Dendritic cell treated with granulocyte-macrophage colony-stimulating factor and Interleukin-4, amounts not matched to agents 40 ng/mL and 50 ng/mL, for 4 days (primary cell): Measurements from ENCODE around the gene DNAH14.

Experiments used
- H3K27ac Mint-ChIP-seq: one replicate; pipeline ENCODE4 v1.8.0; 2022; ENCODE audit warnings: mild to moderate bottlenecking, mixed read lengths
- H3K27me3 Mint-ChIP-seq: one replicate; pipeline ENCODE4 v1.8.0; 2022; ENCODE audit warnings: mild to moderate bottlenecking, mixed read lengths
- H3K36me3 Mint-ChIP-seq: one replicate; pipeline ENCODE4 v1.8.0; 2022; ENCODE audit warnings: low read depth, mixed read lengths
- H3K4me1 Mint-ChIP-seq: one replicate; pipeline ENCODE4 v1.8.0; 2022; ENCODE audit warnings: low read depth, mixed read lengths
- H3K4me3 Mint-ChIP-seq: one replicate; pipeline ENCODE4 v1.8.0; 2022; ENCODE audit warnings: mild to moderate bottlenecking, moderate library complexity, mixed read lengths
- H3K9me3 Mint-ChIP-seq: one replicate; pipeline ENCODE4 v1.8.0; 2022; ENCODE audit warnings: mixed read lengths
- intact Hi-C: fragments of 100-400 bp; cut with micrococcal nuclease; formaldehyde crosslinking; loops from one replicate; pipeline ENCODE4 v1.15.0; 2022

The DNAH14 gene

DNA sequence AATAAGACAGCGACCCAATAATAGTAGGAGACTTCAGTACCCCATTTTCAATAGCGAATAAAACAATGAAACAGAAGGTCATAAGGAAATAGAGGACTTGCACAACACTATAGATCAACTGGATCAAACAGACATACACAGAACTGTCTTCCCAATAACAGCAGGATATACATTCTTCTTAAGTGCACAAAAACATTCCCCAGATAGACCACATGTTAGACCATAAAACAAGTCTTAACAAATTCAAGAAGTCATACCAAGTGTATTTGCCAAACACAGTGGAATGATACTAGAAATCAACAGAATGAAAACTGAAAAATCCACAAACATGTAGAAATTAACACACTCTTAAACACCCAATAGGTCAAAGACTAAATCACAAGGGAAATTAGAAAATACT is 420.4 kb downstream of the DNAH14 start:
- Mint-ChIP-seq H3K27ac (no peak overlapping the region), H3K4me1 (peaks cover 6% of the 10 kb centered on the region), H3K27me3 (no peaks in the 10 kb centered on the region), H3K9me3 (no peaks in the 10 kb centered on the region), H3K4me3 (no peak overlapping the region), H3K36me3 (no peaks in the 10 kb centered on the region)
- intact Hi-C loops = no loop called here

DNA sequence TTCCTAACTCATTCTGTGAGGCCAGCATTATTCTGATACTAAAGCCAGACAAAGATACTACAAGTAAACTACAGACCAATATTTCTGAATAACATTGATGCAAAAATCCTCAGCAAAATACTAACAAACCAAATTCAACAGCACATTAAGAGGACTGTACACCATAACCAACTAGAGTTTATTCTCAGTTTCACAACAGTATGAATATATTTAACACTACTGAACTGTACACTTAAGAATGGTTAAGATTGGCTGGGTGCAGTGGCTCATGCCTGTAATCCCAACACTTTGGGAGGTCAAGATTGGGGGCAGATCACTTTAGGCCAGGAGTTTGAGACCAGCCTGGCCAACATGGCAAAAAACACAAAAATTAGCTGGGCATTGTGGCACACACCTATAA is 421.4 kb downstream of the DNAH14 start:
- Mint-ChIP-seq H3K9me3 (no peaks in the 10 kb centered on the region), H3K36me3 (no peaks in the 10 kb centered on the region), H3K4me1 (peaks cover 6% of the 10 kb centered on the region), H3K4me3 (no peak overlapping the region), H3K27me3 (no peaks in the 10 kb centered on the region), H3K27ac (no peak overlapping the region)
- intact Hi-C loops = no loop called here

GRCh38 chr1:225354906-225355305 is 425.4 kb downstream of the DNAH14 start:
- Mint-ChIP-seq H3K4me3 (no peak overlapping the region), H3K27ac (no peak overlapping the region), H3K27me3 (no peaks in the 10 kb centered on the region), H3K36me3 (no peaks in the 10 kb centered on the region), H3K9me3 (no peaks in the 10 kb centered on the region), H3K4me1 (peaks cover 6% of the 10 kb centered on the region)
- intact Hi-C loops = no loop called here

DNA sequence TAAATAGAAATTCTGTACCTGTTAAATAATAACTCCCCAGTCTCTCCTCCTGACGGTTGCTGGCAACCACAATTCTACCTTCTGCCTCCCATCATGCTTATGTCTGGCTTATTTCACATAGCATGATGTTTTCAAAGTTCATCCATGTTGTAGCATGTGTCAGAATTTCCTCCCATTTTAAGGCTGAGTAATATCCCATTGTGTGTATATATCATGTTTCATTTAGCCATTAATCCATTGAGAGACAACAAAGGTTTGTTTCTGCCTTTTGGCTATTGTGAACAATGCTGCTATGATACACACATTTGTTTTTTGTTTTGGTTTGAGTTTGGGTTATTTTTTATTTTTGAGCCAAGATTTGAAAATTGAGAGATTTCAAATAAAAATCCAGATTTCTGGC is 426.4 kb downstream of the DNAH14 start:
- Mint-ChIP-seq H3K27ac (no peak overlapping the region), H3K36me3 (no peaks in the 10 kb centered on the region), H3K9me3 (no peaks in the 10 kb centered on the region), H3K4me3 (no peak overlapping the region), H3K4me1 (peaks cover 6% of the 10 kb centered on the region), H3K27me3 (no peaks in the 10 kb centered on the region)
- intact Hi-C loops = no loop called here

DNA sequence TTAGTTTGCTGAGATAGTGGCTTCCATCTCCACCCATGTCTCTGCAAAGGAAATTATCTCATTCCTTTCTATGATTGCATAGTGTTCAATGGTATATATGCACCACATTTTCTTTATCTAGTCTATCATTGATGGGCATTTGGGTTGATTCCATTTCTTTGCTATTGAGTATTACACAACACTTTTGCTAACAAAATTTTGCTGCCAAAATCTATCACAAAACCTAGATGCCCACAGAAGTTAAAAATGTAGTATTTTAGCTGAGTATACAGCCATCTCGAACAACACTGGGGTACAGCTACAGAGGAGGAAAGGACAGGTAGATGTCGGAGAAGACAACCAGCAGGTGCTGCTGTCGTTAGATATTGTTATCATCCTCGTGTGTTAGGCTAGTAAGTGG is 430.6 kb downstream of the DNAH14 start:
- no peaks in the 10 kb centered on the region for H3K36me3 Mint-ChIP-seq
- H3K27me3 Mint-ChIP-seq = no peaks in the 10 kb centered on the region
- no peaks in the 10 kb centered on the region for H3K9me3 Mint-ChIP-seq
- no peaks in the 10 kb centered on the region for H3K4me1 Mint-ChIP-seq
- H3K27ac Mint-ChIP-seq = no peak overlapping the region
- H3K4me3 Mint-ChIP-seq = no peak overlapping the region
- intact Hi-C loops = no loop called here

DNA sequence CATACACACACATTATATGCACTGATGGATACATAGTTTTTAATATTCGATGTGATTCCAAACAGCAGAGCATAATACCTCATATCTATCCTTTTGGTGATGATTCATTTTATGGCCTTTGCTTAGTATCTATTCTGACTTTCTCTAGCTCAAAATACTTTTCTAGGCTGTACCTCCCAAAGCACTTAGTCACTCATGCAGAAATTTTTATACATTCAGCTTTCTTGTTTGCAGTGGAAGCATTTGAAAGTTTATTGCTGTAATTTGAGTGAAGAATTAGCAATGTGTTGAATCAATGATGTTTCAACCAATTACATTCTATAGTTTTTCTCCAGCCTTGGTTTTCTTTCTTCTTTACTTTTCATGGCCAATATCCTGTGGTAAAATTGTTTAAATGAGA is 431.7 kb downstream of the DNAH14 start:
- intact Hi-C loops = no loop called here
- no peaks in the 10 kb centered on the region for H3K4me1 Mint-ChIP-seq

GRCh38 chr1:225362805-225363204 is 433.3 kb downstream of the DNAH14 start:
- no peak overlapping the region for H3K4me3 Mint-ChIP-seq
- no peak overlapping the region for H3K27ac Mint-ChIP-seq
- no peaks in the 10 kb centered on the region for H3K4me1 Mint-ChIP-seq
- intact Hi-C loops = no loop called here
- no peaks in the 10 kb centered on the region for H3K9me3 Mint-ChIP-seq
- no peaks in the 10 kb centered on the region for H3K27me3 Mint-ChIP-seq
- H3K36me3 Mint-ChIP-seq = no peaks in the 10 kb centered on the region

More for the DNA sequence above, 431.7 kb downstream of the DNAH14 start:
- Mint-ChIP-seq H3K36me3 (no peaks in the 10 kb centered on the region), H3K4me3 (no peak overlapping the region), H3K27me3 (no peaks in the 10 kb centered on the region), H3K9me3 (no peaks in the 10 kb centered on the region), H3K27ac (no peak overlapping the region)

DNA sequence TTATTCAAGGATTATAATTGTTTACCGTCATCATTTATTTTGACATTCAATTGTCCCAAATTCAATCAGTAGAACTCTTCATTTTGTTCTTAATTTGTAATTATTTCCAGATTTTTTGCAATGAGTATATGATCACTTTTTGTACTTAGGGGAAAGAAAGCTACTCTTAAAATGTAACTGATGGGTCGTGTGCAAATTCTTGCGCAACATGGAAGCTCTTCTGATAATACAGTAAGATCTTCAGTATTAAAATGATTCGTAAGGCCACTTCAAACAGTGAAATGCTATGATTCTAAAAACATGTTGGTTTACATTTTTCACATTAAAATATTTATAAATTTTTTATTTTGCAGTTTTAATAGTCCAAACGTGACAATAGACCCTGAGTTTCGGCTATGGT is 435.0 kb downstream of the DNAH14 start:
- H3K27me3 Mint-ChIP-seq = no peaks in the 10 kb centered on the region
- intact Hi-C loops = no loop called here
- no peak overlapping the region for H3K4me3 Mint-ChIP-seq
- no peaks in the 10 kb centered on the region for H3K9me3 Mint-ChIP-seq
- no peaks in the 10 kb centered on the region for H3K36me3 Mint-ChIP-seq
- H3K4me1 Mint-ChIP-seq = no peaks in the 10 kb centered on the region
- H3K27ac Mint-ChIP-seq = no peak overlapping the region

- intact Hi-C loops = no loop called here
- Mint-ChIP-seq H3K36me3 (no peaks in the 10 kb centered on the region), H3K4me3 (no peak overlapping the region), H3K27me3 (no peaks in the 10 kb centered on the region), H3K27ac (no peak overlapping the region), H3K4me1 (no peaks in the 10 kb centered on the region), H3K9me3 (no peaks in the 10 kb centered on the region)
These were observed 436.5 kb downstream of the DNAH14 start for GRCh38 chr1:225366018-225366417.

GRCh38 chr1:225366552-225366951 is 437.1 kb downstream of the DNAH14 start:
- H3K36me3 Mint-ChIP-seq = no peaks in the 10 kb centered on the region
- H3K4me3 Mint-ChIP-seq = no peak overlapping the region
- H3K27me3 Mint-ChIP-seq = no peaks in the 10 kb centered on the region
- H3K27ac Mint-ChIP-seq = no peak overlapping the region
- no peaks in the 10 kb centered on the region for H3K9me3 Mint-ChIP-seq
- H3K4me1 Mint-ChIP-seq = no peaks in the 10 kb centered on the region
- intact Hi-C loops = no loop called here

- H3K27ac Mint-ChIP-seq = no peak overlapping the region
- H3K4me3 Mint-ChIP-seq = no peak overlapping the region
- H3K9me3 Mint-ChIP-seq = no peaks in the 10 kb centered on the region
- intact Hi-C loops = no loop called here
- H3K27me3 Mint-ChIP-seq = no peaks in the 10 kb centered on the region
- no peaks in the 10 kb centered on the region for H3K36me3 Mint-ChIP-seq
- H3K4me1 Mint-ChIP-seq = no peaks in the 10 kb centered on the region
These were observed 438.6 kb downstream of the DNAH14 start for GRCh38 chr1:225368036-225368552.

GRCh38 chr1:225371366-225372010 is 442.0 kb downstream of the DNAH14 start:
- no peaks in the 10 kb centered on the region for H3K27me3 Mint-ChIP-seq
- no peaks in the 10 kb centered on the region for H3K9me3 Mint-ChIP-seq
- no peaks in the 10 kb centered on the region for H3K36me3 Mint-ChIP-seq
- intact Hi-C loops = no loop called here
- no peak overlapping the region for H3K27ac Mint-ChIP-seq
- no peak overlapping the region for H3K4me3 Mint-ChIP-seq
- no peaks in the 10 kb centered on the region for H3K4me1 Mint-ChIP-seq

GRCh38 chr1:225373155-225373554 is 443.7 kb downstream of the DNAH14 start:
- Mint-ChIP-seq H3K27me3 (no peaks in the 10 kb centered on the region), H3K4me3 (no peak overlapping the region), H3K9me3 (no peaks in the 10 kb centered on the region), H3K27ac (no peak overlapping the region), H3K4me1 (no peaks in the 10 kb centered on the region), H3K36me3 (no peaks in the 10 kb centered on the region)
- intact Hi-C loops = no loop called here

GRCh38 chr1:225374996-225375395 is 445.5 kb downstream of the DNAH14 start:
- no peak overlapping the region for H3K4me3 Mint-ChIP-seq
- intact Hi-C loops = no loop called here
- no peaks in the 10 kb centered on the region for H3K36me3 Mint-ChIP-seq
- no peaks in the 10 kb centered on the region for H3K4me1 Mint-ChIP-seq
- H3K27me3 Mint-ChIP-seq = no peaks in the 10 kb centered on the region
- H3K27ac Mint-ChIP-seq = no peak overlapping the region
- no peaks in the 10 kb centered on the region for H3K9me3 Mint-ChIP-seq

DNA sequence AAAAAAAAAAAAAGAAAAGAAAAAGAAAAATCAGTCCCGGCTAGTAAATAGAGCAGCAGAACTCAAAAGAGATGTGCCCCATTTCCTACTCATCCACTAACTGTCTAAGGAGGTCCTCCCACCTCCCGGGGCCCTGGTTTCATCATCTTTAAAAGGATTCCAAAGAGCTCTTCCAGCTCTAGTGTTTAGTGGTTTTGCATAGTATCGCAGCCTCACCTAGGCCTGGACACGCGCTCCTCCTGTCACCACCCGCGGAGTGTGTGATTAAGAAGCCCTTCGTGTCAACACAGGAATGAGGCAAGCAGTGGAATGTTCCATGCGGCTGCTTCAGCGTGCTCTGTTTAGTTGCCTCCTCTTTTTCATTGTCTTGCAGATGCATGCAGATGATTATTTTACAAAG is 449.4 kb downstream of the DNAH14 start:
- H3K27ac Mint-ChIP-seq = no peak overlapping the region
- H3K4me1 Mint-ChIP-seq = no peaks in the 10 kb centered on the region
- H3K36me3 Mint-ChIP-seq = no peaks in the 10 kb centered on the region
- H3K9me3 Mint-ChIP-seq = no peaks in the 10 kb centered on the region
- H3K27me3 Mint-ChIP-seq = no peaks in the 10 kb centered on the region
- no peak overlapping the region for H3K4me3 Mint-ChIP-seq
- intact Hi-C loops = no loop called here
